Measurements from ENCODE around the gene TRPV2. TPM values are rescaled to one million over a fixed set of nuclear protein-coding genes. Genes with fewer than 3 reads are reported as not detected.
A peak's percentile ranks its signal among the peaks of the same experiment; 100 is the strongest.

Gene TRPV2
- total RNA-seq, 1 experiment from 2014 or later = 1.0 TPM

DNA sequence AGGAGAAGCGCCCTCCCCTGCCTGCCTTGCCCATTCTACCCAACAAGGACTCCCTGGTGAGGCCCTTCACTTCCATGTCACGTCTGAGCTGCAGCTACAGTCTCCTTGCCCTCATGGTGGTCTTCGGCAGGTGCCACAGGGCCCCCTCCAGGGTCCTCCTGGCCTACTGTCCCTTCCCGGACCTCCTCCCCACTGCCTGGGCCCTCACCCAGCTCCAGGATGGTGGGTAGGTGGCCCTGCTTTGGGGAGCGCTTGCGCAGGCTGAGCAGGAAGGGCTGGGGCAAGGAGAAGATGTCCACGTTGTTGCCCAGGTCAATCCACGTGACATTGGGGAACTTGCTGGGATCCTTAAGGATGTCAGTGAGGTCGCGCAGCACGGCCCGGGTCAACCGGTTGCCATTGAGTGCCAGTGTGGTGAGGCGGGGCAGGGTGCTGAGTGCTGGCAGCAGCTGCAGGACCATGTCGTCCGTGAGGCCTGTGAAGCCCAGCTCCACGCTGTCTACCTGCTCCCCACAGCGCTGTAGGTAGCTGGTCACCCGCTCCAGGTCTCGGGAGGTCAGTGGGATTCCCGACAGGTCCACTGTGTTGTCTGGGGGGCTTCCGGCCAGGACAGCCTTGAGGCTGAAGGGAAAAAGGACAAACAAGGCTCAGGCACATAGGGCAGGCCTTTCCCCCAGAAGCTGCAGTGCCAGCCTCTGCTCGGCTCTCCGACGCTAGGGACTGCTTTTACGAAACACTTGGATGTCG is 28.3 kb downstream of the TRPV2 start:
- H2BK12ac ChIP-seq (ENCODE audit: insufficient read length, low read depth, low read length) = no peak overlapping the region
- H4K8ac ChIP-seq (replicated peaks; ENCODE audit: insufficient read length, low read depth, low read length) = no peak overlapping the region
- H3K9me3 ChIP-seq (ENCODE audit: control insufficient read depth, low read depth, low read length) = no peaks in the 10 kb centered on the region
- no peaks in the 10 kb centered on the region for H3K27me3 ChIP-seq (ENCODE audit: insufficient read depth, low read length)
- no peak overlapping the region for H3K4me3 Mint-ChIP-seq
- H3K4me1 ChIP-seq (ENCODE audit: insufficient read depth, low read length) = 0 out of 2 replicates have a peak, but pooled peaks cover 4% of the 10 kb centered on the region
- no peaks in the 10 kb centered on the region for H4K20me1 ChIP-seq (ENCODE audit: control insufficient read depth, insufficient read depth, insufficient read length)
- H4K91ac ChIP-seq (ENCODE audit: insufficient read length, low read depth, low read length) = no peak overlapping the region
- DNase-seq = peak; percentile 76
- no peak overlapping the region for H3K27ac ChIP-seq (ENCODE audit: insufficient read length, low read depth, low read length)
- peaks cover 5% of the 10 kb centered on the region; the same call in 1 of the 2 replicates for H3K79me2 ChIP-seq (ENCODE audit: insufficient read depth, low read length)
- H4K5ac ChIP-seq (ENCODE audit: insufficient read length, low read depth, low read length) = no peak overlapping the region
- H3K23ac ChIP-seq (ENCODE audit: insufficient read length, low read depth, low read length) = no peak overlapping the region
- peaks cover 9% of the 10 kb centered on the region for H3K79me1 ChIP-seq (ENCODE audit: insufficient read depth, low read depth, low read length, poor library complexity, severe bottlenecking)
- H2AK5ac ChIP-seq (ENCODE audit: insufficient read length, low read length) = no peak overlapping the region
- no peak for TF ChIP-seq CTCF (conservative IDR thresholded peaks at IDR 0.05)
- H2BK120ac ChIP-seq (ENCODE audit: low read depth, low read length, poor library complexity, severe bottlenecking) = no peak overlapping the region
- H3K18ac ChIP-seq (ENCODE audit: insufficient read length, low read depth, low read length) = no peak overlapping the region
- H3K56ac ChIP-seq (ENCODE audit: insufficient read length, low read depth, low read length) = no peak overlapping the region
- peaks cover 9% of the 10 kb centered on the region for H3K23me2 ChIP-seq (ENCODE audit: insufficient read length, low read depth, low read length, poor library complexity, severe bottlenecking)
- H3K4me1 Mint-ChIP-seq = peaks cover 36 to 48% of the 10 kb centered on the region in 2 experiments
- peak overlapping the region; percentile 59 to 95 (median 87); a peak in 5 of 7 replicates for H3K27ac Mint-ChIP-seq
- H3K9ac ChIP-seq (ENCODE audit: extremely low read depth, insufficient read length, low read length) = no peak overlapping the region
- H2BK5ac ChIP-seq (ENCODE audit: insufficient read length, low read length) = no peak overlapping the region
- no CpG with 5 or more reads among the region's 27 CpGs for WGBS (ENCODE audit: extremely low coverage, insufficient read length, low lambda C conversion rate)
- H3K4ac ChIP-seq (ENCODE audit: low read depth, low read length) = no peak overlapping the region
- H3K4me2 ChIP-seq (ENCODE audit: insufficient read depth, insufficient read length, low read length) = no peak overlapping the region
- H2BK15ac ChIP-seq (ENCODE audit: low read depth, low read length) = no peak overlapping the region
- no peak overlapping the region for H3T11ph ChIP-seq (ENCODE audit: low read length)
- peaks cover 0 to 2% of the 10 kb centered on the region in 2 experiments; a peak in 2 of 5 replicates for H3K9me3 Mint-ChIP-seq
- H3K36me3 Mint-ChIP-seq (ENCODE audit: insufficient read depth in 1 of 3, low read depth in 3 of 3) = peaks cover 58 to 90% (median 79%) of the 10 kb centered on the region in 3 experiments
- no peak overlapping the region for H3K14ac ChIP-seq (ENCODE audit: insufficient read depth, low read length)
- H2AFZ ChIP-seq (ENCODE audit: low read length) = no peak overlapping the region
- H3K27me3 Mint-ChIP-seq (ENCODE audit: low read depth) = peaks cover 5% of the 10 kb centered on the region
- H2BK20ac ChIP-seq (ENCODE audit: low read depth, low read length, poor library complexity, severe bottlenecking) = no peak overlapping the region
